SK-N-SH (cell line): ENCODE results near the gene TRIM71. TPM values are rescaled to one million over a fixed set of nuclear protein-coding genes. Genes with fewer than 3 reads are reported as not detected.

Experiments used
- CTCF ChIA-PET: fragments of 300-600, 350-600 bp; formaldehyde crosslinking; extraction: SDS; loops from one replicate; lab custom pipeline; 2021; lab: Yijun Ruan, JAX
- POLR2A ChIA-PET: fragments of 350-600 bp; sonication (Branson Sonifier 250); formaldehyde crosslinking; extraction: SDS; loops from one replicate; lab custom pipeline; 2020; ENCODE audit warnings: antibody characterized with exemption, inconsistent platforms; lab: Yijun Ruan, JAX
- DNase-seq: peaks from one replicate; pipeline ENCODE4 v3.0.0; 2012
- H2AFZ ChIP-seq: fragments of 200-600 bp; sonication (generic); 2 replicates; pipeline ENCODE4 v1.8.1; 2016; ENCODE audit warnings: antibody characterized with exemption, mild to moderate bottlenecking, low read depth
- H3F3A ChIP-seq: fragments of 200-600 bp; sonication (generic); replicated peaks from 2 replicates; pipeline ENCODE3; 2016; ENCODE audit warnings: antibody characterized with exemption, mild to moderate bottlenecking; ENCODE audit not compliant: insufficient read depth
- H3K27ac ChIP-seq, 2 experiments: fragments of 200-500 bp in 1 of 2; fragments of 200-600 bp in 1 of 2; sonication (Bioruptor generic) in 1 of 2; sonication (generic), shearing (Covaris generic) in 1 of 2; 2 replicates each; pipeline versions ENCODE4 v1.5.1 to v1.6.1; 2014 to 2016; ENCODE audit warnings: low read depth in 2 of 2, inconsistent platforms in 1 of 2, low read length in 1 of 2, mild to moderate bottlenecking in 1 of 2, mixed read lengths in 1 of 2
- H3K27me3 ChIP-seq: fragments of 200-600 bp; sonication (generic), shearing (Covaris generic); 2 replicates; pipeline ENCODE4 v1.6.1; 2016; ENCODE audit warnings: mixed run types; ENCODE audit not compliant: insufficient read depth
- H3K36me3 ChIP-seq, 2 experiments: fragments of 200-500 bp in 1 of 2; fragments of 200-600 bp in 1 of 2; sonication (Bioruptor generic) in 1 of 2; sonication (generic) in 1 of 2; replicated peaks in 1 of 2; 2 replicates each; pipeline versions ENCODE3 to v1.5.1; 2014 to 2016; ENCODE audit warnings: low read length in 1 of 2, mild to moderate bottlenecking in 1 of 2; ENCODE audit not compliant: insufficient read depth in 2 of 2, control insufficient read depth in 1 of 2
- H3K4me1 ChIP-seq, 2 experiments: fragments of 200-500 bp in 1 of 2; fragments of 200-600 bp in 1 of 2; sonication (Bioruptor generic) in 1 of 2; sonication (generic), shearing (Covaris generic) in 1 of 2; 2 replicates each; pipeline versions ENCODE4 v1.5.1 to v1.6.1; 2014 to 2016; ENCODE audit warnings: low read depth in 1 of 2, low read length in 1 of 2, mixed run types in 1 of 2; ENCODE audit not compliant: insufficient read depth in 2 of 2, control insufficient read depth in 1 of 2
- H3K4me2 ChIP-seq: fragments of 200-600 bp; sonication (generic), shearing (Covaris generic); 2 replicates; pipeline ENCODE4 v1.6.1; 2017; ENCODE audit warnings: mixed run types
- H3K4me3 ChIP-seq, 2 experiments: fragments of 200-500 bp in 1 of 2; fragments of 200-600 bp in 1 of 2; sonication (Bioruptor generic) in 1 of 2; sonication (generic), shearing (Covaris generic) in 1 of 2; 2 replicates each; pipeline versions ENCODE4 v1.5.1 to v1.8.1; 2014 to 2016; ENCODE audit warnings: low read depth in 2 of 2, inconsistent platforms in 1 of 2, low read length in 1 of 2, mild to moderate bottlenecking in 1 of 2, mixed read lengths in 1 of 2, moderate library complexity in 1 of 2
- H3K79me2 ChIP-seq: fragments of 200-600 bp; sonication (generic); 2 replicates; pipeline ENCODE4 v1.8.1; 2017; ENCODE audit warnings: mild to moderate bottlenecking; ENCODE audit not compliant: insufficient read depth
- H3K9ac ChIP-seq: fragments of 200-600 bp; sonication (generic); 2 replicates; pipeline ENCODE4 v1.6.1; 2017; ENCODE audit warnings: mixed run types
- H3K9me2 ChIP-seq: fragments of 200-600 bp; sonication (generic); 2 replicates; pipeline ENCODE4 v1.6.1; 2017; ENCODE audit warnings: mixed run types
- H3K9me3 ChIP-seq: fragments of 200-600 bp; sonication (generic); 2 replicates; pipeline ENCODE4 v1.6.1; 2017; ENCODE audit warnings: mixed run types, mild to moderate bottlenecking, moderate library complexity
- H4K20me1 ChIP-seq: fragments of 200-600 bp; sonication (generic); 2 replicates; pipeline ENCODE4 v1.6.1; 2017; ENCODE audit warnings: mild to moderate bottlenecking, mixed run types; ENCODE audit not compliant: insufficient read depth
- CHD2 ChIP-seq: fragments of 150-350 bp; IDR thresholded peaks from 2 replicates; pipeline ENCODE4 v1.6.1; 2018; ENCODE audit warnings: low read length; ENCODE audit not compliant: partially characterized antibody
- ELF1 ChIP-seq: IDR thresholded peaks from 2 replicates; pipeline ENCODE4 v1.4.0; 2012
- EP300 ChIP-seq, 2 experiments: IDR thresholded peaks; 2 replicates each; pipeline versions ENCODE4 v1.4.0 to v1.6.1; 2012; ENCODE audit warnings: borderline replicate concordance in 1 of 2, low read depth in 1 of 2, low read length in 1 of 2
- JUND ChIP-seq: IDR thresholded peaks from 2 replicates; pipeline ENCODE4 v1.4.0; 2012
- NRF1 ChIP-seq: IDR thresholded peaks from 2 replicates; pipeline ENCODE4 v1.6.1; 2012; ENCODE audit warnings: low read depth, mild to moderate bottlenecking, low read length
- POLR2AphosphoS5 ChIP-seq: IDR thresholded peaks from 2 replicates; pipeline ENCODE4 v1.6.1; 2012; ENCODE audit warnings: low read depth, low read length
- RFX5 ChIP-seq: IDR thresholded peaks from 2 replicates; pipeline ENCODE4 v1.6.1; 2012; ENCODE audit warnings: mild to moderate bottlenecking, improper control_type of control experiment, low read length
- WGBS: methylation state at CpG from one replicate; pipeline ENCODE4 v1.1.6; 2017; ENCODE audit warnings: low lambda C conversion rate; 5-methylcytosine and 5-hydroxymethylcytosine counted together
- polyA plus RNA-seq, 3 experiments: library from polyadenylated mRNA; depleted of rRNA; stranded (reverse); fragments of >200 nt; gene quantifications; 2 replicates each; pipeline ENCODE4 v1.2.3, GENCODE V29; 2012
- TF ChIP-seq, protein P1 (sequence below): IDR thresholded peaks from 2 replicates; pipeline ENCODE4; 2012
- TF ChIP-seq, protein P2 (sequence below): IDR thresholded peaks from 2 replicates; pipeline ENCODE4 v1.4.0; 2012; ENCODE audit warnings: low read depth
- TF ChIP-seq, protein P3 (sequence below): IDR thresholded peaks from 2 replicates; pipeline ENCODE4 v1.6.1; 2012; ENCODE audit warnings: mild to moderate bottlenecking, low read depth, low read length, moderate library complexity
- TF ChIP-seq, protein P4 (sequence below): fragments of 150-350 bp; IDR thresholded peaks from 2 replicates; pipeline ENCODE4 v1.6.1; 2017; ENCODE audit warnings: antibody characterized with exemption, low read length, low read depth, borderline replicate concordance
- TF ChIP-seq, protein P5 (sequence below): fragments of 150-350 bp; IDR thresholded peaks from 2 replicates; pipeline ENCODE4 v1.6.1; 2016; ENCODE audit warnings: mild to moderate bottlenecking, low read depth, low read length

The TRIM71 gene
- polyA plus RNA-seq, 1 of the 3 experiments (the other 2 are of a cell fraction), result not detected

DNA sequence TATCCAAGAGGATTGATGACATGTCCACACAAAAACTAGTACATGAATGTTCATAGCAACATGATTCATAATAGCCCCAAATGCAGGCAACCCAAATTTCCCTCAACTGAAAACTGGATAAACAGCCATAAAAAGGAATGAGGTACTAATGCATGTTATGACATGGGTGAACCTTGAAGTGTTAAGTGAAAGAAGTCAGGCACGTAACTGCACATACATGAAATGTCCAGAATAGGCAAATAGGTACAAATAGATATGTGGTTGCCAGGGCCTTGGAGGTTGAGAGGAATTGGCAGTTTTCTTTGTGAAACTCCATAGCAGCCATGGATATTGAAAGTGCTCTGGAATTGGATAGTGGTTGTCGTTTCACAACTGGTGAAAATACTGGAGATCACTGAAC lies 81.5 kb downstream of the TRIM71 start:
- CTCF ChIA-PET, result interaction anchor here (1.6 kb wide), 1 partner anchor 16 kb away, joined by 4 read pairs; no protein-coding TSS in a partner anchor
- Histone ChIP-seq H3K4me3 (no peak overlapping the region), H3K79me2 (no peaks in the 10 kb centered on the region), H3K9ac (no peak overlapping the region), H3K27ac (no peak overlapping the region), H3K4me2 (no peak overlapping the region), H3K4me1 (no peaks in the 10 kb centered on the region), H2AFZ (no peak overlapping the region), H3K27me3 (peaks cover 8% of the 10 kb centered on the region; the same call in 1 of the 2 replicates), H3K9me3 (no peaks in the 10 kb centered on the region), H3K36me3 (no peaks in the 10 kb centered on the region), H3K9me2 (no peaks in the 10 kb centered on the region), H3F3A (no peaks in the 10 kb centered on the region), H4K20me1 (no peaks in the 10 kb centered on the region)
- no peak for DNase-seq
- POLR2A ChIA-PET, result no interaction called here
- 61% methylated on average over 2 of the region's 2 CpGs for WGBS
- TF ChIP-seq ELF1, result no peak
- TF ChIP-seq EP300 (IDR thresholded peaks at IDR 0.05; ENCODE audit: borderline replicate concordance in 1 of 2, low read depth in 1 of 2, low read length in 1 of 2), result no peak
- TF ChIP-seq, protein P1, sequence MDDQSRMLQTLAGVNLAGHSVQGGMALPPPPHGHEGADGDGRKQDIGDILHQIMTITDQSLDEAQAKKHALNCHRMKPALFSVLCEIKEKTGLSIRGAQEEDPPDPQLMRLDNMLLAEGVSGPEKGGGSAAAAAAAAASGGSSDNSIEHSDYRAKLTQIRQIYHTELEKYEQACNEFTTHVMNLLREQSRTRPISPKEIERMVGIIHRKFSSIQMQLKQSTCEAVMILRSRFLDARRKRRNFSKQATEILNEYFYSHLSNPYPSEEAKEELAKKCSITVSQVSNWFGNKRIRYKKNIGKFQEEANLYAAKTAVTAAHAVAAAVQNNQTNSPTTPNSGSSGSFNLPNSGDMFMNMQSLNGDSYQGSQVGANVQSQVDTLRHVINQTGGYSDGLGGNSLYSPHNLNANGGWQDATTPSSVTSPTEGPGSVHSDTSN, result no peak
- TF ChIP-seq, protein P2, sequence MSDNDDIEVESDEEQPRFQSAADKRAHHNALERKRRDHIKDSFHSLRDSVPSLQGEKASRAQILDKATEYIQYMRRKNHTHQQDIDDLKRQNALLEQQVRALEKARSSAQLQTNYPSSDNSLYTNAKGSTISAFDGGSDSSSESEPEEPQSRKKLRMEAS, result no peak
- TF ChIP-seq NRF1, result no peak
- TF ChIP-seq, protein P3, sequence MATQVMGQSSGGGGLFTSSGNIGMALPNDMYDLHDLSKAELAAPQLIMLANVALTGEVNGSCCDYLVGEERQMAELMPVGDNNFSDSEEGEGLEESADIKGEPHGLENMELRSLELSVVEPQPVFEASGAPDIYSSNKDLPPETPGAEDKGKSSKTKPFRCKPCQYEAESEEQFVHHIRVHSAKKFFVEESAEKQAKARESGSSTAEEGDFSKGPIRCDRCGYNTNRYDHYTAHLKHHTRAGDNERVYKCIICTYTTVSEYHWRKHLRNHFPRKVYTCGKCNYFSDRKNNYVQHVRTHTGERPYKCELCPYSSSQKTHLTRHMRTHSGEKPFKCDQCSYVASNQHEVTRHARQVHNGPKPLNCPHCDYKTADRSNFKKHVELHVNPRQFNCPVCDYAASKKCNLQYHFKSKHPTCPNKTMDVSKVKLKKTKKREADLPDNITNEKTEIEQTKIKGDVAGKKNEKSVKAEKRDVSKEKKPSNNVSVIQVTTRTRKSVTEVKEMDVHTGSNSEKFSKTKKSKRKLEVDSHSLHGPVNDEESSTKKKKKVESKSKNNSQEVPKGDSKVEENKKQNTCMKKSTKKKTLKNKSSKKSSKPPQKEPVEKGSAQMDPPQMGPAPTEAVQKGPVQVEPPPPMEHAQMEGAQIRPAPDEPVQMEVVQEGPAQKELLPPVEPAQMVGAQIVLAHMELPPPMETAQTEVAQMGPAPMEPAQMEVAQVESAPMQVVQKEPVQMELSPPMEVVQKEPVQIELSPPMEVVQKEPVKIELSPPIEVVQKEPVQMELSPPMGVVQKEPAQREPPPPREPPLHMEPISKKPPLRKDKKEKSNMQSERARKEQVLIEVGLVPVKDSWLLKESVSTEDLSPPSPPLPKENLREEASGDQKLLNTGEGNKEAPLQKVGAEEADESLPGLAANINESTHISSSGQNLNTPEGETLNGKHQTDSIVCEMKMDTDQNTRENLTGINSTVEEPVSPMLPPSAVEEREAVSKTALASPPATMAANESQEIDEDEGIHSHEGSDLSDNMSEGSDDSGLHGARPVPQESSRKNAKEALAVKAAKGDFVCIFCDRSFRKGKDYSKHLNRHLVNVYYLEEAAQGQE, result no peak
- TF ChIP-seq JUND, result no peak
- no peak for TF ChIP-seq POLR2AphosphoS5
- no peak for TF ChIP-seq CHD2
- TF ChIP-seq, protein P4, sequence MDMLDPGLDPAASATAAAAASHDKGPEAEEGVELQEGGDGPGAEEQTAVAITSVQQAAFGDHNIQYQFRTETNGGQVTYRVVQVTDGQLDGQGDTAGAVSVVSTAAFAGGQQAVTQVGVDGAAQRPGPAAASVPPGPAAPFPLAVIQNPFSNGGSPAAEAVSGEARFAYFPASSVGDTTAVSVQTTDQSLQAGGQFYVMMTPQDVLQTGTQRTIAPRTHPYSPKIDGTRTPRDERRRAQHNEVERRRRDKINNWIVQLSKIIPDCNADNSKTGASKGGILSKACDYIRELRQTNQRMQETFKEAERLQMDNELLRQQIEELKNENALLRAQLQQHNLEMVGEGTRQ, result no peak
- no peak for TF ChIP-seq RFX5
- TF ChIP-seq, protein P5, sequence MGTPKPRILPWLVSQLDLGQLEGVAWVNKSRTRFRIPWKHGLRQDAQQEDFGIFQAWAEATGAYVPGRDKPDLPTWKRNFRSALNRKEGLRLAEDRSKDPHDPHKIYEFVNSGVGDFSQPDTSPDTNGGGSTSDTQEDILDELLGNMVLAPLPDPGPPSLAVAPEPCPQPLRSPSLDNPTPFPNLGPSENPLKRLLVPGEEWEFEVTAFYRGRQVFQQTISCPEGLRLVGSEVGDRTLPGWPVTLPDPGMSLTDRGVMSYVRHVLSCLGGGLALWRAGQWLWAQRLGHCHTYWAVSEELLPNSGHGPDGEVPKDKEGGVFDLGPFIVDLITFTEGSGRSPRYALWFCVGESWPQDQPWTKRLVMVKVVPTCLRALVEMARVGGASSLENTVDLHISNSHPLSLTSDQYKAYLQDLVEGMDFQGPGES, result no peak
